ENCODE data around the gene MAP2K1.
"Not testable (repeated sequence)": the region's sequence is repeated elsewhere in the genome, so short reads cannot be mapped to it uniquely, and the experiment has no call there.

MAP2K1 gene

GRCh38 chr15:66481107-66481856 is 94.6 kb downstream of the MAP2K1 start:
- DNase-seq: no peak

DNA sequence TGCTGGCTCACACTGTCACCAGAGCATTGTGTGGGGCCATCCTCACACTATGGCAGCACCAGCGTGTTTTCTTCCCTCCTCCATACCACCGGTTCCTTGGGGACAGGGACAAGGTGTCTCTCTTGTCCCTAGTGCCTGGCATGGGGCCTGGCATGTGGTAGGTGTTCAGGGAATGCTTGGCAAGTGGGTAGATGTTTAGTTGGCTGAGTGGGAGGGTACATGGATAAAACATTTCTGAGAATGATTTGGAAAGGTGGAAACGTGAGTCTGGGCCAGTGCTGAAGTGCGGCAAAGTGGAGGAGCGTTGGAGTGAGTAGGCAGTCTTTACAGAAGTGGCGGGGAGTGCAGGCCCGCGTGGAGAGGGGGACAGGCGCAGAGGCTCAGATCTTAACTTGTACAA is 95.8 kb downstream of the MAP2K1 start:
- DNase-seq: no peak

DNA sequence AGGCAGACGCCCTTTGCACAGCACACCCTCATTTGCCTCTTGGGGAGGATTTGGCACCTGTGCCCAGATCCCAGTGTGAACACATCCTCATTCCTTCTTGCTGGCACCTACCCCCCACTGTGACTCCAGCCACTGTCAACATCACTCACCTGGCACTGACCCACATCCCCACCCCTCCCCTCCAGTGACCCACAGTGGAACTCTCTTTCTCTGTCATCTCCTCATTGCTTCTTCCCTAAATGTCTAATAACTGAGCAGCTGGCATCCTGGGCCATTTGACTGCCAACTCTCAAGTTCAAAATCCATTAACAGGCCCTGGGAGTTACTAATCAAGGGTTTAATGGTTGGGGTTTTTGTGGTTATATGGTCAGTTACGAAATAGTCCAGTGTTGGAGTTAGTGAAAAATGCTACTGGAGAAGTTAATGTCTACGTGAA is 96.4 kb downstream of the MAP2K1 start:
- DNase-seq: peak; percentile 32

DNA sequence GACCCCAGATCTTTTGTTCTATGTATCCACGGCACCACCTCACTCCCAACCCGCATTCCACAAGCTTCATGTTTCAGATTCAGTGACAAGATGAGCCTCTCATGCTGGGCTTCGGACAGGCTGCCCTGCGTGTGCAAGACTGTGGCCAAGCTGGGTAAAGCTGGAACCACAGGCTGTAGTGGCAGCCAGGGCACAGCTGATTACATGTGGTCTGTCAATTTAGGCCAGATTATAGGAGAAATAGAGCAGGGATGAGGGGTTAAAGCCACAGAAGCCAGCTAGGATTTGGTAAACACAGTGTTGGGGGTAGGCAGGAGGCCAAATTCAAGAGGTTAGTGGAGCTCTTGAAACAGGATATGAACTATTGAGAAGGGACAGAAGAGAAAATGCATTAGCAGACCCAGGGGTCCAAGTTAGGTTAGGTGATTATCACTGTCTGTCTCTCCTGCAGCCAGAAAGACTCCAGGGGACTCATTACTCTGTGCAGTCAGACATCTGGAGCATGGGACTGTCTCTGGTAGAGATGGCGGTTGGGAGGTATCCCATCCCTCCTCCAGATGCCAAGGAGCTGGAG is 97.9 kb downstream of the MAP2K1 start:
- DNase-seq: no peak

DNA sequence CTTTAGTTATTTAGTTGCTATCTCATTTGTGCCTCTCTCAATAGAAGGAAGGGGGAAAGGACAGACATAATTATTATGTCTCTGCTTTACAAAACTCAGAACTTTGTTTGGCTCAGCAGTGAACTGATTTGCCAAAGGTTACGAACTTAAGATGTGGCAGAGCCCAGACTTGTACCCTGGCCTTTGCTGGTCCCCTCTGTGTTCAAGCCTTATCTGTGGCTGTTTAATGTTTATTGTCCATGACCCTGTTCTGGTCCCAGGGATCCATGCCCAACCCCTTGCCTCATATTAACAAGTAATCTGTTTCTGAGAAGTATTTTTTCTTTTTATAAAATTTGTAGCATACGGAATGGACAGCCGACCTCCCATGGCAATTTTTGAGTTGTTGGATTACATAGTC is 100.2 kb downstream of the MAP2K1 start:
- DNase-seq: no peak

GRCh38 chr15:66488525-66488924 is 101.8 kb downstream of the MAP2K1 start:
- no peak for DNase-seq

GRCh38 chr15:66489179-66489791 is 102.6 kb downstream of the MAP2K1 start:
- no peak for DNase-seq

GRCh38 chr15:66491846-66492245 is 105.1 kb downstream of the MAP2K1 start:
- DNase-seq: peak; percentile 46

DNA sequence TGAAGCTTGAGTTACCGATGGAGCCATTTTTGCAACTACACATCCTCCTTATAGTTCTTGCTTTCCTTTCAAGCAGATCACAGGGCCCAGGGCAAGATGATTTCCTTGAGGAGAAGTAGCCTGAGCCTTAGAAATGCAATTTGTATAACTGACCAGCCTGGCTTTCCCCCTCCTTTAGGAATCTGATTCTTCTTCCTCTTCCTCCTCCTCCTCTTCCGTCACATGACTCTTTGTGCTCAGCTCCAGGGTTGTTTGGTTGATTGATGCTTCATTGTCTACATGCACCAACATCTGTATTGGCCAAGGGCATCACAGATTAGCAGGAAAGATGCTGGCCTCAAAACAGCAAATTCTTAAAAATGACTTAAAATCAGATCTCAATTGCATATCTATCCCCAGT is 107.5 kb downstream of the MAP2K1 start:
- no peak for DNase-seq

DNA sequence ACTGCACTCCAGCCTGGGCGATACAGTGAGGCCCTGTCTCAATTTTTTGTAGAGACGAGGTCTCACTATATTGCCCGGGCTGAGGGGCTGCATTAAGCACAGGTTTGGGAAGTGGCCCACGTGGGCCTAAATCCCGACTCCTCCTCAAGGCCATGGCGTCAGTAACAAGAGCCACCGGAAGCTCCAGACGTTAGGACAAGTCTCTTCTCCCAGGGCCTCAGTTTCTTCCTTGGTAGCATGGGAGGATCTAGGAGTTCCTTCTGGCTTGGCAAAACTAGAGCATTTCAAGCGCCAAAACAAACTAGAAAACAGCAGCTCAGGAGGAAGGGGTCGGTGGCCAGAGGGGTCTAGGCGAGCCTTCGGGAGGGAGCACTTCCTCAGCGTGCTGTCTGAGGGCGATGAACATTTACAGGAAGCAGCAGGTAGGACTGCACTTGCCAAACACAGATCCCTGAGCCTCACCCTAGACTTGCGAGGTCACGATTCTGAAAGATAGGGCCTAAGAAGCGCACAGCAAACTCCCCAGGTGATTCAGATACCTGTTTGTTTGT is 110.3 kb downstream of the MAP2K1 start:
- no peak for DNase-seq

DNA sequence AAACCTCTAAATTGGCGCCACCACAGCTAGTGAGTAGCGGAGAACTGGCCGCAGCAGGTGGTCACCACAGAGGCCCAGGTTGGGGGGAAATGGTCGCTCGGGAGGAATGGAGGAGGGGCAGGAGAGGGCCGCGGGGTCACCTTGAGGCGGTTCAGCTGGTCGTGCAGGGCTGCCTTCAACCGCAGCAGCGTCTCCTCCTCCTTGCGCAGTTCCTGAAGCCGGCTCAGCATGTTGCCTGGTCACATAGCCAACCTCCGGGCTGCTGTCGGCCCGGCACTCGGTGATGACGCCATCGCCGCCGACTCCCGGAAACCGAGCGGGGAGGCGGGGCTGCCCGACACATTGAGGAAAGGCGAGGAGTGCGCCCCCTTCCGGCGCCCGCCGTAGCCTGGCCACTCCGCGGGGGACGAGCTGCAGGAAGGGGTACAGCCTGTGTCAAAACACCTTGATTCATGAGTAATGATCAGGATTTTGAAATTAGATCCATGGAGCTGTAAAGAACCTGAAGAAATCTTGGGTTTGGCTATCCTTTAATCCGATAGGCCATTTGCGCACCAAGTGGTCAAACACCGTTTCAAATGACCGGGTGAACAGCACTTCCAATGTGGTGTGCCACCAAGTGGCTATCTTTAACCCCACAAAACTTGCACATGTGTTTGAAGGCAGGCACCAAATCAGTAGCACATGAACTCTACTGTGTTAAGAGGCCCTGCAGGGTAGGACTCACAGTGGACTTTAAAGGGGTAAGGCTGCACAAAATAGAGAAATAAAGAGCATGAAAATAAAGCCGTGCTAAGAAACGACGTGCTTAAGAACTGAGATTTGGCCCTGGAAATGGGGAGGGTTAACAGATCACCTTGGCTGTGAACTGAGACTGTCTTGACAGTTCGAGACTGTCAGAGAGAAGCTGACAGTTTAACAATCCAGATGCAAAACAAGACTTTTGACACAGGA is 111.1 kb downstream of the MAP2K1 start, which contains the start of gene SNAPC5:
TSS of gene SNAPC5 (minus strand) at position 261 of the 954 bp plus-strand sequence. CDS start at position 230, 31 bp downstream.
- DNase-seq: peak; percentile 88

DNA sequence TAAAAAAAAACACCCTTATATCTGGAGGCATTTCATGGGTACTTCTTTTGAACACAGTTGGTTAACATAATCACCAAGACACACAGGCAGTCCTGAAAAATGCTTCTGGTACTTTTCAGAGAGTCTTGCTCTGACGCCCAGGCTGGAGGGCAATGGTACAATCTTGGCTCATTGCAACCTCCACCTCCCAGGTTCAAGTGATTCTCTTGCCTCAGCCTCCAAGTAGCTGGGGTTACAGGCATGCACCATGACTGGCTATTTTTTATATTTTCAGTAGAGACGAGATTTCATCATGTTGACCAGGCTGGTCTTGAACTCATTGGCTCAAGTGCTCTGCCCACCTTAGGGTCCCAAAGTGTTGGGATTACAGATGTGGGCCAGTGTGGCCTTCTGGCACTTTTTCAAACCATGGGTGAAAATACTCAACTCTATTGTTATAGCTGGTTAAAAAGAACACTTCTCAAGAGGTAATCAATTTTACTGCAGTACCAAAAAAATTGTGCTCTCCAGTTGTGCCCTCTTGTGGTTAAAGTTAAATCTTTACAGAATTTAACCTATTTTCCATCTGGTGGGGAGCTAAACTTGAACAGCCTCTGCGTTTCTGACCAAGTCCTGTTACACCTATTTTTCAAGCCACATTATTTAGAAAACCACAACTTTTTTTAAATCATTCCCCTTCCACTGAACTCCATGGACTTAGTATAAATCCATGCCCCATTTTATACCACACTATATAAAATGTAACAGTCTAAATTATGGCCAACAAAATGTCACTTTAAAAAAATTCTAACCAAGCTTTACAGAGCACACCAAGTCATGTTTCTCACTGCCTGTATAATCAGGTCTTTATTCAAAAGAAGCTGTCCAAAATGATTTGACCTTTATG is 112.0 kb downstream of the MAP2K1 start:
- no peak for DNase-seq

DNA sequence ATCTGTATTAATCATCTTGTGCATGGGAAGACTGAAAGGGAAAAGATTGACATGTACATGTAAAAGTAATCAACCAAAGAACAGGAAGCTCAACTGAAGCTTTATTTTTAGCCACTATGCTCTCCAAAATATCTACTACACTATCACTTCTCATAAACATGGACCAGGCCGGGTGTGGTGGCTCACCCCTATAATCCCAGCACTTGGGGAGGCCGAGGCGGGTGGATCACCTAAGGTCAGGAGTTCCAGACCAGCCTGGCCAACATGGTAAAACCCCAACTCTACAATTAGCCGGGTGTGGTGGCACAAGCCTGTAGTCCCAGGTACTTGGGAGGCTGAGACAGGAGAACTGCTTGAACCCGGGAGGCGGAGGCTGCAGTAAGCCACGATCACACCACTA is 113.6 kb downstream of the MAP2K1 start:
- DNase-seq: not testable (repeated sequence)

DNA sequence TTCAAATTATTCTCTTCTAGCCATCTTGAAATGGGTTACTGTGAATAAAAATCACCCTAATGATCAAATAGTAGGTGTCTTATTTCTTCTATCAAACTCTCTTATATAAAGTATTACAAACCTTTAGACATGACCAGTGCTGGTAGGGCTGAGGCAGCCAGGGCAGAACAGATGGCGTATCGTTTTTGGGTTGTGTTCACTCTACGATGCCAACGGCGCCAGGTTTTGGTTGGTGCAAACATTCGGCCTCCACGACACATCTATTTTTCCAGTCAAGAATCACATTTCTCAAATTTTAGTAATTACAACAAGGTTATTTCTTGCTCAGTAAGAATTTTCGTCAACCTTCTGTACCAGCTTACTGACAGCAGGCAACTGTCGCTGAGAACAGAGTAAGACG is 115.8 kb downstream of the MAP2K1 start:
- DNase-seq: no peak

- DNase-seq: not testable (repeated sequence)
These were observed 116.4 kb downstream of the MAP2K1 start for GRCh38 chr15:66503041-66503648.

- DNase-seq: no peak
These were observed 117.3 kb downstream of the MAP2K1 start for GRCh38 chr15:66503780-66504562.

DNA sequence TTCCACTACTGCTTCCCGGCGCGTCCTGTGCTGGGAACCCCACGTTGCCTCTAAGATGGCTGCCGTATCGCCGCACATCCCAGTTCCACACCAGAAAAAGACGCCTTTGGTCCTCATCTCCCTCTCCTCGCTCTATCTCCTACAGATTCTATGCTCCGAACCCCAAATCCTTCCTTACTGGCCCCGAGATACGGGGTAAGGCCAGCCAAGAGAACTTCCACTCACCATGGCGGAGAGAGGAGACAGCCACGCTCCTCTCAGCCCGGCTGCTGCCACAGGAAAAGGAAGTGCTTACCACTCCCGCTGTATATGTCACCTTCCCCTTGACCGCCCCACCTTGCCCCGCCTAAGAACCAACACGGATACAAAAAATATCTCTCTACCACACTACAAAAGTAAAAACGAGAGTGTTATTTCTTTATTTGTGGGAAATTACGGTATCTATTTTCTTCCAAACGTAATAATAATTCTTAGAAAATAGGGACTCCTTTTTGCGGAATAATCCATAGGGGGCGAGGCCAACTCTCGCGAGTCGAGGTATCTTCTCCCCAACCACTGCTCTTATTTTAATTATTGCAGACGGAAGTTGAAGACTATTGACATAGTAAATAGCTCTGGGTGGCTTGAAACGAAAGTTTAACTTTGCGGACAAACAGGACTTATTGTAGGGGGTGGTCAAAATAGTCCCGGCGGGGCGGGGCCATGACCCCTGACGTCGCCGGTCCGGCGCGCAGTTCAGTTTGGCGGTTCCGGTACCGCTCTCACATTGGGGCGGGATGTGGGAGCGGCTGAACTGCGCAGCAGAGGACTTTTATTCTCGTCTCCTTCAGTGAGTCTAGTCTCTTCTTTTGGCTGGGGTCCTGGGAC is 118.1 kb downstream of the MAP2K1 start, which contains the start of the genes RPL4 and ZWILCH:
TSS of gene RPL4 (minus strand) at position 293 of the 867 bp plus-strand sequence. CDS start at position 228, 65 bp downstream.
TSS of gene ZWILCH (plus strand) at position 764 of the 867 bp plus-strand sequence. CDS start at position 777, 13 bp downstream.
- DNase-seq: peak; percentile 62

DNA sequence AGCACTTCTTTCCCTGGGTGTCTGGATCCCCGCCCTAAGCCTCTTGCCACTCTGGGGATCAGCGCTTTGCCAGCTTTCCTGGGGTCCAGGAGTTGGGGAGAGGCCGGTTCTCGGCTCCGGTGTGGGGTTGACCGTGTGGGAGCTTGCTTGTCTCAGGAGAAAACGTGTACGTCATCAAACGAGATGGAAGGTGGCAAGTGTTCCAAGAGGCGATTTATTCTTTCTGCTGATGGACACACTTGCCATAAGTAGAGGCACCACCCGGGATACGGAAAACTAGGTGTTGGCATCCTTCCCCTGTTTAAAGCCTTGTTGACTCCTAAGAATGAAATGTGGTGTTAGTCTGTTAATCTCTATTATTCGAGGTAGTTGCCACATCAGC is 118.7 kb downstream of the MAP2K1 start:
- no peak for DNase-seq

- no peak for DNase-seq
These were observed 119.1 kb downstream of the MAP2K1 start for GRCh38 chr15:66505818-66506217.
